Activated T-cell treated with anti-CD3 and anti-CD28 coated beads, Interleukin-2, amount 50 U/mL, for 72 hours (primary cell): Measurements from ENCODE around the gene SALL2. TPM values are rescaled to one million over a fixed set of nuclear protein-coding genes. Genes with fewer than 3 reads are reported as not detected.

Experiments
- ATAC-seq, 2 donors: fragments of 150-1000 bp; cut with Tn5 transposase; replicated peaks in 1 of 2; 2 replicates each; pipeline ENCODE4 v1.10.0; 2021; ENCODE audit warnings: moderate library complexity in 2 of 2, mild to moderate bottlenecking in 1 of 2
- DNase-seq, 2 donors: peaks; one replicate each; pipeline ENCODE4 v3.0.0; 2021 to 2022; ENCODE audit warnings: mixed read lengths in 1 of 2
- H3K27ac Mint-ChIP-seq: one replicate; pipeline ENCODE4 v1.8.0; 2022; ENCODE audit warnings: mild to moderate bottlenecking, moderate library complexity, mixed read lengths
- H3K27me3 Mint-ChIP-seq: one replicate; pipeline ENCODE4 v1.8.0; 2022; ENCODE audit warnings: low read depth, mixed read lengths
- H3K36me3 Mint-ChIP-seq, 2 donors: one replicate each; pipeline ENCODE4 v1.8.0; 2022; ENCODE audit warnings: mixed read lengths in 2 of 2, mild to moderate bottlenecking in 1 of 2; ENCODE audit not compliant: insufficient read depth in 2 of 2
- H3K4me1 Mint-ChIP-seq: one replicate; pipeline ENCODE4 v1.8.0; 2022; ENCODE audit warnings: low read depth, mixed read lengths
- H3K4me3 Mint-ChIP-seq, 2 donors: one replicate each; pipeline ENCODE4 v1.8.0; 2022; ENCODE audit warnings: mild to moderate bottlenecking in 2 of 2, mixed read lengths in 2 of 2, moderate library complexity in 2 of 2
- H3K9me3 Mint-ChIP-seq, 2 donors: one replicate each; pipeline ENCODE4 v1.8.0; 2022; ENCODE audit warnings: mixed read lengths in 2 of 2
- total RNA-seq, 2 donors: library from RNA; stranded (reverse); gene quantifications; one replicate each; pipeline ENCODE4 v1.2.3, GENCODE V29; 2022

The SALL2 gene
- total RNA-seq, 2 donors from 2014 or later: 5.3 TPM

GRCh38 chr14:21537090-21537424 lies 10.9 kb upstream of the SALL2 start:
- Mint-ChIP-seq H3K27ac (no peak overlapping the region), H3K27me3 (peaks cover 57% of the 10 kb centered on the region), H3K4me1 (peaks cover 6% of the 10 kb centered on the region), H3K4me3 (peak overlapping the region; percentile 4 to 8), H3K36me3 (no peaks in the 10 kb centered on the region), H3K9me3 (no peaks in the 10 kb centered on the region)
- DNase-seq (no peak), ATAC-seq (no peak)

- DNase-seq (no peak), ATAC-seq (no peak)
- no peak overlapping the region for H3K27ac Mint-ChIP-seq
- no peaks in the 10 kb centered on the region for H3K36me3 Mint-ChIP-seq
- H3K4me1 Mint-ChIP-seq: peaks cover 6% of the 10 kb centered on the region
- H3K9me3 Mint-ChIP-seq: no peaks in the 10 kb centered on the region
- peaks cover 60% of the 10 kb centered on the region for H3K27me3 Mint-ChIP-seq
- H3K4me3 Mint-ChIP-seq: peak overlapping the region; percentile 42 to 60
These were observed 10.4 kb upstream of the SALL2 start for GRCh38 chr14:21536418-21537089.

GRCh38 chr14:21535545-21536417 lies 9.6 kb upstream of the SALL2 start:
- no peak for ATAC-seq
- DNase-seq: no peak
- Mint-ChIP-seq H3K4me1 (peaks cover 6% of the 10 kb centered on the region), H3K27me3 (peaks cover 60% of the 10 kb centered on the region), H3K9me3 (no peaks in the 10 kb centered on the region), H3K4me3 (peak overlapping the region; percentile 42 to 60), H3K27ac (no peak overlapping the region), H3K36me3 (no peaks in the 10 kb centered on the region)

GRCh38 chr14:21534576-21534975 lies 8.4 kb upstream of the SALL2 start:
- Mint-ChIP-seq H3K9me3 (no peaks in the 10 kb centered on the region), H3K4me3 (no peak overlapping the region), H3K4me1 (peaks cover 6% of the 10 kb centered on the region), H3K27ac (no peak overlapping the region), H3K36me3 (no peaks in the 10 kb centered on the region), H3K27me3 (peaks cover 57% of the 10 kb centered on the region)
- ATAC-seq (no peak), DNase-seq (no peak)

GRCh38 chr14:21533294-21533693 lies 7.1 kb upstream of the SALL2 start:
- no peaks in the 10 kb centered on the region for H3K36me3 Mint-ChIP-seq
- H3K9me3 Mint-ChIP-seq: no peaks in the 10 kb centered on the region
- DNase-seq (no peak), ATAC-seq (no peak)
- H3K4me1 Mint-ChIP-seq: peaks cover 6% of the 10 kb centered on the region
- H3K27me3 Mint-ChIP-seq: peaks cover 44% of the 10 kb centered on the region
- H3K4me3 Mint-ChIP-seq: no peak overlapping the region
- H3K27ac Mint-ChIP-seq: peak overlapping the region; percentile 24

- ATAC-seq (no peak), DNase-seq (no peak)
- no peaks in the 10 kb centered on the region for H3K9me3 Mint-ChIP-seq
- peaks cover 11% of the 10 kb centered on the region for H3K4me1 Mint-ChIP-seq
- no peak overlapping the region for H3K4me3 Mint-ChIP-seq
- no peak overlapping the region for H3K27ac Mint-ChIP-seq
- peaks cover 10% of the 10 kb centered on the region for H3K27me3 Mint-ChIP-seq
- no peaks in the 10 kb centered on the region for H3K36me3 Mint-ChIP-seq
These were observed 3.4 kb upstream of the SALL2 start for GRCh38 chr14:21529515-21529914.

- no peaks in the 10 kb centered on the region for H3K9me3 Mint-ChIP-seq
- H3K27me3 Mint-ChIP-seq: peaks cover 6% of the 10 kb centered on the region
- no peak for ATAC-seq
- DNase-seq: no peak
- peaks cover 9% of the 10 kb centered on the region for H3K4me1 Mint-ChIP-seq
- H3K4me3 Mint-ChIP-seq: no peak overlapping the region
- H3K36me3 Mint-ChIP-seq: no peaks in the 10 kb centered on the region
- H3K27ac Mint-ChIP-seq: no peak overlapping the region
These were observed 2.5 kb upstream of the SALL2 start for GRCh38 chr14:21528381-21529348.

GRCh38 chr14:21527318-21527679 lies 1.2 kb upstream of the SALL2 start:
- no peak for ATAC-seq
- no peak for DNase-seq
- H3K27me3 Mint-ChIP-seq: peaks cover 6% of the 10 kb centered on the region
- no peaks in the 10 kb centered on the region for H3K9me3 Mint-ChIP-seq
- peaks cover 9% of the 10 kb centered on the region for H3K4me1 Mint-ChIP-seq
- no peaks in the 10 kb centered on the region for H3K36me3 Mint-ChIP-seq
- H3K4me3 Mint-ChIP-seq: peak overlapping the region; percentile 81 to 85
- H3K27ac Mint-ChIP-seq: peak overlapping the region; percentile 21

GRCh38 chr14:21526672-21527317 lies 649 bp upstream of the SALL2 start:
- H3K4me3 Mint-ChIP-seq: peak overlapping the region; percentile 81 to 85
- no peak for ATAC-seq

GRCh38 chr14:21525571-21525961 lies 580 bp downstream of the SALL2 start:
- Mint-ChIP-seq H3K4me1 (peaks cover 16% of the 10 kb centered on the region), H3K27ac (peak overlapping the region; percentile 79), H3K4me3 (peak overlapping the region; percentile 81 to 85), H3K9me3 (no peaks in the 10 kb centered on the region), H3K36me3 (no peaks in the 10 kb centered on the region), H3K27me3 (no peaks in the 10 kb centered on the region)
- peak; percentile 8 to 13 for ATAC-seq
- DNase-seq: no peak

More at GRCh38 chr14:21526672-21527317, 649 bp upstream of the SALL2 start:
- no peaks in the 10 kb centered on the region for H3K36me3 Mint-ChIP-seq
- H3K4me1 Mint-ChIP-seq: peaks cover 9% of the 10 kb centered on the region
- DNase-seq: no peak
- peak overlapping the region; percentile 21 for H3K27ac Mint-ChIP-seq
- H3K9me3 Mint-ChIP-seq: no peaks in the 10 kb centered on the region
- peaks cover under 1% of the 10 kb centered on the region for H3K27me3 Mint-ChIP-seq

GRCh38 chr14:21524575-21525490 lies 1.3 kb downstream of the SALL2 start:
- Mint-ChIP-seq H3K4me1 (peaks cover 19% of the 10 kb centered on the region), H3K27ac (peak overlapping the region; percentile 79), H3K9me3 (no peaks in the 10 kb centered on the region), H3K4me3 (peak overlapping the region; percentile 81 to 85), H3K36me3 (no peaks in the 10 kb centered on the region), H3K27me3 (no peaks in the 10 kb centered on the region)
- ATAC-seq (no peak), DNase-seq (no peak)

GRCh38 chr14:21523203-21523602 lies 2.9 kb downstream of the SALL2 start:
- Mint-ChIP-seq H3K27me3 (no peaks in the 10 kb centered on the region), H3K27ac (no peak overlapping the region), H3K4me3 (no peak overlapping the region), H3K9me3 (no peaks in the 10 kb centered on the region), H3K36me3 (no peaks in the 10 kb centered on the region), H3K4me1 (peaks cover 19% of the 10 kb centered on the region)
- DNase-seq: no peak
- ATAC-seq: no peak
